ENCODE results near the gene SHROOM3.

GRCh38 chr4:76550966-76551780 lies 116.1 kb downstream of the SHROOM3 start:
- no peak for TF ChIP-seq CTCF (IDR thresholded peaks at IDR 0.05)
- TF ChIP-seq POLR2A (IDR thresholded peaks at IDR 0.05): no peak
